PC-3 (cell line): ENCODE measurements around the gene XNDC1N. TPM values are rescaled to one million over a fixed set of nuclear protein-coding genes. Genes with fewer than 3 reads are reported as not detected.

Experiments
- ATAC-seq: fragments of 200-7000 bp; cut with Tn5 transposase; 2 replicates; pipeline ENCODE4 v1.9.1; 2020; ENCODE audit warnings: mild to moderate bottlenecking, moderate library complexity
- BruUV-seq: library from RNA; stranded (reverse); fragments of 400-500 nt; replicated peaks from 2 replicates; lab custom pipeline; 2021; lab: Mats Ljungman, UMichigan
- CTCF ChIA-PET: fragments of 300-600 bp; sonication (Branson Sonifier 250); formaldehyde crosslinking; loops from one replicate; lab custom pipeline; 2022; ENCODE audit warnings: antibody characterized with exemption; lab: Charles Lee
- POLR2A ChIA-PET: fragments of 300-600 bp; sonication (Branson Sonifier 250); formaldehyde crosslinking; loops from one replicate; lab custom pipeline; 2022; ENCODE audit warnings: antibody characterized with exemption; ENCODE audit not compliant: unreplicated experiment; lab: Charles Lee
- DNase-seq: peaks from one replicate; pipeline ENCODE4 v3.0.0-alpha.2; 2015
- H2AFZ ChIP-seq: fragments of 300-600 bp; sonication (generic); 2 replicates; pipeline ENCODE4 v1.6.0; 2016; ENCODE audit warnings: antibody characterized with exemption, low read length
- H3F3A ChIP-seq: fragments of 300-600 bp; sonication (generic); one replicate; pipeline ENCODE4 v1.6.0; 2017; ENCODE audit warnings: antibody characterized with exemption, low read length, control low read depth, mild to moderate bottlenecking; ENCODE audit not compliant: unreplicated experiment
- H3K27ac ChIP-seq: fragments of 300-600 bp; sonication (generic); 2 replicates; pipeline ENCODE4 v1.5.1; 2016; ENCODE audit warnings: mild to moderate bottlenecking, low read length
- H3K27me3 ChIP-seq: fragments of 300-600 bp; sonication (generic); 2 replicates; pipeline ENCODE4 v1.6.1; 2016; ENCODE audit warnings: low read length, mixed read lengths
- H3K36me3 ChIP-seq: fragments of 300-600 bp; sonication (generic); 2 replicates; pipeline ENCODE4 v1.6.1; 2016; ENCODE audit warnings: low read depth, mixed run types, low read length, mixed read lengths
- H3K4me1 ChIP-seq: fragments of 300-600 bp; sonication (generic); 2 replicates; pipeline ENCODE4 v1.5.1; 2016; ENCODE audit warnings: low read length; ENCODE audit not compliant: insufficient read depth
- H3K4me2 ChIP-seq: fragments of 300-600 bp; sonication (generic); 2 replicates; pipeline ENCODE4 v1.6.0; 2016; ENCODE audit warnings: low read length
- H3K4me3 ChIP-seq: fragments of 300-600 bp; sonication (generic); 2 replicates; pipeline ENCODE4 v1.5.1; 2016; ENCODE audit warnings: mild to moderate bottlenecking, low read length, mixed read lengths
- H3K79me2 ChIP-seq: fragments of 300-600 bp; sonication (generic); 2 replicates; pipeline ENCODE4 v1.6.1; 2017; ENCODE audit warnings: low read length, mixed read lengths
- H3K9ac ChIP-seq: fragments of 300-600 bp; sonication (generic); 2 replicates; pipeline ENCODE4 v1.6.0; 2016; ENCODE audit warnings: mild to moderate bottlenecking, low read length
- H3K9me2 ChIP-seq: fragments of 300-600 bp; sonication (generic); replicated peaks from 2 replicates; pipeline ENCODE4 v1.6.1; 2016; ENCODE audit warnings: mixed run types, low read length, mixed read lengths
- H3K9me3 ChIP-seq: fragments of 300-600 bp; sonication (generic); 2 replicates; pipeline ENCODE4 v1.6.1; 2016; ENCODE audit warnings: low read length, mixed read lengths
- H4K20me1 ChIP-seq: fragments of 300-600 bp; sonication (generic); 2 replicates; pipeline ENCODE4 v1.6.1; 2016; ENCODE audit warnings: low read length, mixed read lengths
- EZH2 ChIP-seq: fragments of 300-600 bp; sonication (generic); IDR thresholded peaks from one replicate; pipeline ENCODE4 v1.6.1; 2017; ENCODE audit warnings: antibody characterized with exemption, mild to moderate bottlenecking, low read length; ENCODE audit not compliant: unreplicated experiment
- EZH2phosphoT487 ChIP-seq: fragments of 300-600 bp; sonication (generic); IDR thresholded peaks from 2 replicates; pipeline ENCODE4 v1.6.1; 2018; ENCODE audit warnings: mild to moderate bottlenecking, antibody characterized with exemption, low read length, borderline replicate concordance
- intact Hi-C: fragments of 100-400 bp; cut with micrococcal nuclease; formaldehyde crosslinking; loops from 2 replicates; pipeline ENCODE4 v1.9.0; 2023
- total RNA-seq: library from RNA; depleted of rRNA; stranded (reverse); fragments of >200 nt; gene quantifications from 2 replicates; pipeline ENCODE4 v1.2.3, GENCODE V29; 2014
- TF ChIP-seq, protein P1 (sequence below): fragments of 300-600 bp; sonication (generic); conservative IDR thresholded peaks from 2 replicates; pipeline ENCODE4 v1.5.1; 2017; ENCODE audit warnings: antibody characterized with exemption, low read depth, mild to moderate bottlenecking, low read length

XNDC1N gene
- total RNA-seq, 1 experiment from 2014 or later, result 14.0 TPM

- H3K27ac ChIP-seq, result no peak overlapping the region
- H3K4me3 ChIP-seq, result no peak overlapping the region
- ChIA-PET POLR2A (no interaction called here), CTCF (interaction anchor here (0.6 kb wide), 1 partner anchor 191 kb away, joined by 3 read pairs; no protein-coding TSS in a partner anchor)
- no peaks in the 10 kb centered on the region for H3K9me2 ChIP-seq
- H3K36me3 ChIP-seq, result peaks cover 21% of the 10 kb centered on the region; the same call in 1 of the 2 replicates
- H3K9ac ChIP-seq, result no peak overlapping the region
- H3K4me1 ChIP-seq, result no peaks in the 10 kb centered on the region
- H3K4me2 ChIP-seq, result no peak overlapping the region
- DNase-seq (no peak), ATAC-seq (no peak)
- H3K9me3 ChIP-seq, result no peaks in the 10 kb centered on the region
- H2AFZ ChIP-seq, result no peak overlapping the region
- intact Hi-C loops, result no loop called here
- no peaks in the 10 kb centered on the region for H3K27me3 ChIP-seq
- H3F3A ChIP-seq, result no peaks in the 10 kb centered on the region
- H3K79me2 ChIP-seq, result no peaks in the 10 kb centered on the region
- no peaks in the 10 kb centered on the region for H4K20me1 ChIP-seq
- BruUV-seq, result no TSS peak
- TF ChIP-seq EZH2phosphoT487 (no peak), EZH2 (no peak)
- TF ChIP-seq, protein P1, sequence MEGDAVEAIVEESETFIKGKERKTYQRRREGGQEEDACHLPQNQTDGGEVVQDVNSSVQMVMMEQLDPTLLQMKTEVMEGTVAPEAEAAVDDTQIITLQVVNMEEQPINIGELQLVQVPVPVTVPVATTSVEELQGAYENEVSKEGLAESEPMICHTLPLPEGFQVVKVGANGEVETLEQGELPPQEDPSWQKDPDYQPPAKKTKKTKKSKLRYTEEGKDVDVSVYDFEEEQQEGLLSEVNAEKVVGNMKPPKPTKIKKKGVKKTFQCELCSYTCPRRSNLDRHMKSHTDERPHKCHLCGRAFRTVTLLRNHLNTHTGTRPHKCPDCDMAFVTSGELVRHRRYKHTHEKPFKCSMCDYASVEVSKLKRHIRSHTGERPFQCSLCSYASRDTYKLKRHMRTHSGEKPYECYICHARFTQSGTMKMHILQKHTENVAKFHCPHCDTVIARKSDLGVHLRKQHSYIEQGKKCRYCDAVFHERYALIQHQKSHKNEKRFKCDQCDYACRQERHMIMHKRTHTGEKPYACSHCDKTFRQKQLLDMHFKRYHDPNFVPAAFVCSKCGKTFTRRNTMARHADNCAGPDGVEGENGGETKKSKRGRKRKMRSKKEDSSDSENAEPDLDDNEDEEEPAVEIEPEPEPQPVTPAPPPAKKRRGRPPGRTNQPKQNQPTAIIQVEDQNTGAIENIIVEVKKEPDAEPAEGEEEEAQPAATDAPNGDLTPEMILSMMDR, result no peak
Measured at GRCh38 chr11:71977090-71977489, 48.7 kb upstream of the XNDC1N start.

- no peaks in the 10 kb centered on the region for H3K9me3 ChIP-seq
- no peak overlapping the region for H2AFZ ChIP-seq
- ATAC-seq (no peak), DNase-seq (no peak)
- H3K4me2 ChIP-seq, result no peak overlapping the region
- no peak overlapping the region for H3K4me3 ChIP-seq
- TF ChIP-seq EZH2 (no peak), EZH2phosphoT487 (no peak)
- TF ChIP-seq, protein P1, result no peak
- no peak overlapping the region for H3K9ac ChIP-seq
- H3K9me2 ChIP-seq, result no peaks in the 10 kb centered on the region
- intact Hi-C loops, result no loop called here
- peaks cover 21% of the 10 kb centered on the region; the same call in 1 of the 2 replicates for H3K36me3 ChIP-seq
- no peaks in the 10 kb centered on the region for H3K79me2 ChIP-seq
- no peaks in the 10 kb centered on the region for H3F3A ChIP-seq
- ChIA-PET CTCF (interaction anchor here (0.6 to 0.7 kb wide), 2 partner anchors 21 to 125 kb away, joined by 3 read pairs; no protein-coding TSS in a partner anchor), POLR2A (no interaction called here)
- no peaks in the 10 kb centered on the region for H4K20me1 ChIP-seq
- H3K4me1 ChIP-seq, result no peaks in the 10 kb centered on the region
- no peak overlapping the region for H3K27ac ChIP-seq
- BruUV-seq, result no TSS peak
- no peaks in the 10 kb centered on the region for H3K27me3 ChIP-seq
Measured at GRCh38 chr11:71976551-71976950, 48.2 kb upstream of the XNDC1N start.

GRCh38 chr11:71971680-71972079 lies 43.3 kb upstream of the XNDC1N start:
- ATAC-seq (no peak), DNase-seq (no peak)
- H3K4me3 ChIP-seq, result no peak overlapping the region
- H3K4me2 ChIP-seq, result no peak overlapping the region
- H3K36me3 ChIP-seq, result peaks cover 27% of the 10 kb centered on the region
- CTCF ChIA-PET, result no interaction called here
- H3K9me2 ChIP-seq, result no peaks in the 10 kb centered on the region
- no peaks in the 10 kb centered on the region for H3F3A ChIP-seq
- no peak overlapping the region for H3K27ac ChIP-seq
- intact Hi-C loops, result no loop called here
- no peaks in the 10 kb centered on the region for H3K9me3 ChIP-seq
- H3K4me1 ChIP-seq, result no peaks in the 10 kb centered on the region
- BruUV-seq, result no TSS peak
- no peaks in the 10 kb centered on the region for H4K20me1 ChIP-seq
- no peaks in the 10 kb centered on the region for H3K27me3 ChIP-seq
- no peaks in the 10 kb centered on the region for H3K79me2 ChIP-seq
- no peak overlapping the region for H2AFZ ChIP-seq
- TF ChIP-seq EZH2 (no peak), EZH2phosphoT487 (no peak)
- TF ChIP-seq, protein P1, result no peak
- POLR2A ChIA-PET, result no interaction called here
- H3K9ac ChIP-seq, result no peak overlapping the region
